Stimulated activated naive CD8-positive, alpha-beta T cell treated with anti-CD3 and anti-CD28 coated beads, Interleukin-15, Interleukin-2, amounts not matched to agents 100 U/mL and 50 U/mL, for 24 hours (primary cell): Measurements from ENCODE around the gene EYS.
"Not testable (repeated sequence)": the region's sequence is repeated elsewhere in the genome, so short reads cannot be mapped to it uniquely, and the experiment has no call there.

Experiments
- ATAC-seq: fragments of 150-1000 bp; cut with Tn5 transposase; one replicate; pipeline ENCODE4 v1.10.0; 2021
- DNase-seq: peaks from one replicate; pipeline ENCODE4 v3.0.0; 2021

EYS gene

GRCh38 chr6:63899550-63899949 lies 1807.5 kb downstream of the EYS start:
- ATAC-seq (no peak), DNase-seq (no peak)

- DNase-seq (no peak), ATAC-seq (no peak)
Observed at GRCh38 chr6:63897952-63898351, 1809.1 kb downstream of the EYS start.

- no peak for DNase-seq
- no peak for ATAC-seq
Observed at GRCh38 chr6:63897459-63897858, 1809.6 kb downstream of the EYS start.

DNA sequence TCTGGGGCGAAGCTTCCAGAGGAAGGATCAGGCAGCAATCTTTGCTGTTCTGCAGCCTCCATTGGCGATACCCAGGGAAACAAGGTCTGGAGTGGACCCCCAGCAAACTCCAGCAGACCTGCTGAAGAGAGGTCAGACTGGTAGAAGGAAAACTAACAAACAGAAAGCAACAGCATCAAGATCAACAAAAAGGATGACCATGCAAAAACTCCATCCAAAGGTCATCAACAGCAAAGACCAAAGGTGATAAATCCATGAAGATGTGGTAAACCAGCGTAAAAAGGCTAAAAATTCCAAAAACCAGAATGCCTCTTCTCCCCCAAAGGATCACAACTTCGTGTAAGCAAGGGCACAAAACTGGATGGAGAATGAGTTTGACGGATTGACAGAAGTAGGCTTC lies 1818.6 kb downstream of the EYS start:
- no peak for ATAC-seq
- DNase-seq = no peak

- not testable (repeated sequence) for ATAC-seq, DNase-seq
Observed at GRCh38 chr6:63887804-63888203, 1819.2 kb downstream of the EYS start.

- ATAC-seq = no peak
- DNase-seq = no peak
Observed at GRCh38 chr6:63887002-63887751, 1819.8 kb downstream of the EYS start.

DNA sequence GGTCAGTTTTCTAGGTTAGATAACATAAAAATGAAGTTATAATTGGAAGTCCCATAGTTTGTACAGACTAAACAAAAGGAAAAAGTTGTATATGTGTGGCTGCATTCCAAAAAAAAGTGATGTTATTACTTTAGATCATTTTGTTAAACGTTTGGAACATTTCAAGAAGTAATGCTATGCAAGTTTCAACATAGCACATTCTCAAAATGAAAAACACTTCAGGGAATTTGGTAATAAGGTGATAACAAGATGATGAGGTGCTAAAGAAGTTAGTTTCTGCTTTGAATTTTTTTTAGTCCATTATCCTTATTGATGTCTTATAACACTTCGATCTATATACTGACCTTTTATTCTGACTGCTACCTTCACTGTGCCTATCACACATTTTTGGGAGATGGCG lies 1820.7 kb downstream of the EYS start:
- DNase-seq = no peak
- no peak for ATAC-seq

- no peak for ATAC-seq
- DNase-seq = no peak
Observed at GRCh38 chr6:63883597-63883996, 1823.4 kb downstream of the EYS start.

DNA sequence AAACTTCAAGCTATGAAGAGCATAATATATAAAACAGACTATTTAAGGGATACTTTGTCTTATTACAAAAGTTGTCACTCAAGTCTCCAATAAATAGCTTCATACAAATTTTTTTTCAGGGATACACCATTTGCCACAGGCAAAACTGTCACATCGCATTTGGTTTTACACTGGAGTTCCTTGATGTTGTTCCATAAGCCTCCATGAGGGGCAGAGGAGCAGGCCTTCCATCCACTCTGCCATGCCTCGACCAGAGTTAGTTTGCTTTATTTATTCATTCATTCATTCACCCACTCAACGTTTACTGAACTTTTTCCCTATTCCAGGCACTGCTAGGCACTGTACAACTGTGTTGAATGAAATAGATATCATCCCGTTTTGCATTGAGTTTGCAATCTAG lies 1824.8 kb downstream of the EYS start:
- ATAC-seq (no peak), DNase-seq (no peak)

- ATAC-seq (no peak), DNase-seq (no peak)
Observed at GRCh38 chr6:63881791-63882190, 1825.2 kb downstream of the EYS start.

DNA sequence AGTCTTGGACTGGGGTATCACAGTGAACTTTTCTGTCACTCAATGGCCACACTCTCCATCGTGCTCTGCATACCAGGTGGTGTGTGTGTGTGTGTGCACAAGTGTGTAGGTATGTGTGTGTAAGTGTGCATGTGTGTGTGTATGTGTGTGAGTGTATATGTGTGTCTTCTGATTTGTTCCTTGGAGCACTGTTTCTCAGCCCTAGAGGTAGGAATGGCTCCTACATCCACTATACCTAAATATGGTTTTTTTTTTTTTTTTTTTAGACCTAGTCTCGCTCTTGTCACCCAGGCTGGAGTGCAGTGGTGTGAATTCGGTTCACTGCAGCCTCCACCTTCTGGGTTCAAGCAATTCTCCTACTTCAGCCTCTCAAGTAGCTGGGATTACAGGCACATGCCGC lies 1834.8 kb downstream of the EYS start:
- ATAC-seq = no peak
- DNase-seq = no peak

DNA sequence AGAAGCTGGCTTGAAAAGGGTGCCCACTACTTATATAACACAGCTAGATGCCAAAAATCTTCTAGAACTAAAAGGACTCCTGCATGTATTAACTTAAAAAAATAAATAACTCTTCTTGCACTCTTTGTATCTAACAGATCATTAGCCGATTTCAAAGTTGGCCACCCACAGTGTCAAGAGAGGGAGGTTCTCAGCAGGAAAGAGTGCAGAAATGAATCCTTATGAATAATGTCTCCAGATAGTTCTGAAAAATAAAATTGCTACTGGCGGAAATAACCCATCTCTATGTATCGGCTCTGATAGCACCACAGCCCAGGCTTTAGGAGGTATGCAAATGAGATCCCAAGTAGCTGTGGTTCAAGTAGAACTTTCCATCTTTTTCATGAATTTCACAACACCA lies 1838.7 kb downstream of the EYS start:
- no peak for DNase-seq
- ATAC-seq = no peak

DNA sequence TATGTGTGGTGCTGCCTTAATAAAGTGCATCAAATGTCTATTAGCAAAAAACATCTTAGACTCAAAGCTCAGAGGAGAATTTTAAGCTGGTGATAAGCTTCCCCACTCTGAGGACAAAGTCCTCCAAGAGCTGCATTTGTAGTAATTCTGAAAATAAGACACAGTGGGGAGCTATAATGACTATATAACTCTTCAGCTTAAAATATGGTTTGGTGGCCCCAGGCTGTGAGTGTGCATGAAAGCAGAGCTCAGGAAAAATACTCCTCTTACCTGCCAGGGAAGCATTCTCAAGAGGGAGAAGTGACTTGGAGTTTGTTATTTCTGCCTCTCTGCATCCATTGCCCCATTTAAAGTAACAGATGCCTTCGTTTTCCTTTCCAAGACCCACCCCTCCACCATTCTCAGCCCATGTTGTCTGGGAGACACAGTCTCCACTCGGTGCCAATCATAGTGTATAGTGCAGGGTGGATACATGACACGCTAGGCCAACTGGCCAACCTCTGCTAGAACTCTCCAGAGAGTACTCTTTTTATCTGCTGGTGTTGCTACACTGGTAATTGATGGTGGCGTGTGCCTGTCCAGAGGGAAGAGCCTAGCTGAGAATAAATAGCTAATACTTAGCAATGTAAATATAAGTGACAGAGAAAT lies 1842.2 kb downstream of the EYS start:
- DNase-seq (no peak), ATAC-seq (no peak)

- DNase-seq (no peak), ATAC-seq (no peak)
Observed at GRCh38 chr6:63864061-63864460, 1843.0 kb downstream of the EYS start.

GRCh38 chr6:63862486-63863198 lies 1844.4 kb downstream of the EYS start:
- DNase-seq (no peak), ATAC-seq (no peak)

GRCh38 chr6:63859528-63859927 lies 1847.5 kb downstream of the EYS start:
- ATAC-seq = no peak
- no peak for DNase-seq

GRCh38 chr6:63858691-63859090 lies 1848.3 kb downstream of the EYS start:
- ATAC-seq (no peak), DNase-seq (no peak)

- ATAC-seq (no peak), DNase-seq (no peak)
Observed at GRCh38 chr6:63856271-63856670, 1850.8 kb downstream of the EYS start.

DNA sequence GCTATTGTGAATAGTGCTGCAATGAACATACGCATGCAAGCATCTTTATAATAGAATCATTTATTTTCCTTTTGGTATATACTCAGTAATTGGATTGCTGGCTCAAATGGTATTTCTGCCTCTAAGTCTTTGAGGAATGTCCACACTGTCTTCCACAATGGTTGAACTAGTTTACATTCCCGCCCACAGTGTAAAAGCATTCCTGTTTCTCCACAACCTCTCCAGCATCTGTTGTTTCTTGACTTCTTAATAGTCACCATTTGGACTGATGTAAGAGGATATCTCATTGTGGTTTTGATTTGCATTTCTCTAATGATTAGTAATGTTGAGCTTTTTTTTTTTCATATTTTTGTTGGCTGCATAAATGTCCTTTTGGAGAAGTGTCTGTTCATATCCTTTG lies 1862.7 kb downstream of the EYS start:
- DNase-seq (no peak), ATAC-seq (no peak)

DNA sequence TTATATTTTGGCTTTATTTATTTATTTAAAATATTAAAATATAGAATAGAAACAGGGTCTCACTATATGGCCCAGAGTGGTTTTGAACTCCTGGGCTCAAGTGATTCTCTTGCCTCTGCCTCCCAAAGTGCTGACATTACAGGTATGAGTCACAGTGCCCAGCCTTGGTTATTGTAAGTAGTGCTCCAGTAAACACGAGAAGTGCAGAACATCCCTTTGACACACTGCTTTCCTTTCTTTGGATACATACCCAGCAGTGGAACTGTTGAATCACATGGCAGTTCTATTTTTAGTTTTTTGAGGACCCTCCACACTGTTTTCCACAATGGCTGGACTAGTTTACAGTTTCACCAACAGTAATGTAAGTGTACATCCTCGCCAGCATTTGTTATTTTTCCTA lies 1867.5 kb downstream of the EYS start:
- DNase-seq (no peak), ATAC-seq (no peak)

GRCh38 chr6:63828678-63829077 lies 1878.3 kb downstream of the EYS start:
- DNase-seq, ATAC-seq: not testable (repeated sequence)

DNA sequence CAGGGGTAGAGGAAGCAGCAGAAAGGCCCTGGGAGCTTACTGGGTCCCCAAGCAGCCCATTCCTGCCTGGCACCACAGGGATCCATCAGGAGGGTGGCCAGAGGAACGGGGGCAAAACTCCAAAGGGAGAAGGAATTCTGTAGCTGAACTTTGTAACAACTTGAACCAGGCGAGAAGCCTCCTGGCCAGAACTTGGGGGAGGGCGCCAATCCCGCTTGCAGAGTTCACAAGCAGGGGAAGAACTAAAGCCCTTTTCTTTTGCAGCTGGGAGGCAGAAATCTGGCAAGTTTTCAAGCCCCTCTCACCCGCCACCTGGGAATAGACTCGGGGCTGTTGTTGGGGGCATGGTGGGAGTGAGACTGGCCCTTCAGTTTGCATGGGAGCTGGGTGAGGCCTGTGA lies 1882.3 kb downstream of the EYS start:
- no peak for ATAC-seq

GRCh38 chr6:63821442-63821841 lies 1885.6 kb downstream of the EYS start:
- no peak for DNase-seq
- no peak for ATAC-seq

More for the DNA sequence above, 1882.3 kb downstream of the EYS start:
- DNase-seq = no peak
